B cell (primary cell): Measurements from ENCODE around the gene ICE2. TPM values are rescaled to one million over a fixed set of nuclear protein-coding genes. Genes with fewer than 3 reads are reported as not detected.

Experiments used
- ATAC-seq: fragments of 200-7000 bp; cut with Tn5 transposase; one replicate; pipeline ENCODE4 v1.10.0; 2021; ENCODE audit warnings: low read depth, mild to moderate bottlenecking, moderate number of reproducible peaks, moderate library complexity
- CTCF ChIA-PET: fragments of 350-600 bp; sonication (Branson Sonifier 250); formaldehyde crosslinking; loops from one replicate; lab custom pipeline; 2021; ENCODE audit warnings: antibody characterized with exemption, inconsistent platforms; lab: Charles Lee
- POLR2A ChIA-PET: fragments of 350-600 bp; sonication (Branson Sonifier 250); formaldehyde crosslinking; loops from one replicate; lab custom pipeline; 2021; ENCODE audit warnings: antibody characterized with exemption; lab: Charles Lee
- DNase-seq: peaks from one replicate; pipeline ENCODE4 v3.0.0; 2013
- H2AFZ ChIP-seq: 2 replicates; pipeline ENCODE4 v1.6.1; 2012; ENCODE audit warnings: mild to moderate bottlenecking, low read depth, low read length; ENCODE audit not compliant: insufficient read depth, poor library complexity, severe bottlenecking
- H3K27ac ChIP-seq, 2 donors: 1 replicate in 1 of 2; 2 replicates in 1 of 2; pipeline ENCODE4 v1.5.1; 2012 to 2013; ENCODE audit warnings: low read length in 2 of 2, mild to moderate bottlenecking in 2 of 2, moderate library complexity in 1 of 2
- H3K27me3 ChIP-seq, 4 experiments: fragments of 200-600 bp in 1 of 4; sonication (generic) in 1 of 4; replicated peaks in 1 of 4; 1 replicate in 2 of 4; 2 replicates in 2 of 4; pipeline versions ENCODE4 v1.6.1 to v1.7.0; 2013 to 2016; ENCODE audit warnings: low read length in 3 of 4, mild to moderate bottlenecking in 2 of 4, mixed read lengths in 1 of 4, moderate library complexity in 1 of 4; ENCODE audit not compliant: insufficient read depth in 4 of 4, control insufficient read depth in 3 of 4; ENCODE audit errors: control extremely low read depth in 1 of 4
- H3K36me3 ChIP-seq, 2 experiments: replicated peaks in 1 of 2; 1 replicate in 1 of 2; 2 replicates in 1 of 2; pipeline versions ENCODE4 v1.6.1 to v1.7.1; 2013; ENCODE audit warnings: low read length in 1 of 2; ENCODE audit not compliant: insufficient read depth in 2 of 2, control insufficient read depth in 1 of 2; ENCODE audit errors: control extremely low read depth in 1 of 2, extremely low read depth in 1 of 2
- H3K4me1 ChIP-seq, 2 donors: fragments of 200-600 bp in 1 of 2; sonication (generic) in 1 of 2; 1 replicate in 1 of 2; 2 replicates in 1 of 2; pipeline versions ENCODE4 v1.5.1 to v1.6.1; 2013 to 2017; ENCODE audit warnings: low read length in 2 of 2; ENCODE audit not compliant: control insufficient read depth in 2 of 2, insufficient read depth in 2 of 2
- H3K4me2 ChIP-seq: replicated peaks from 2 replicates; pipeline ENCODE3; 2012; ENCODE audit warnings: mild to moderate bottlenecking, low read depth, low read length; ENCODE audit not compliant: poor library complexity, severe bottlenecking
- H3K4me3 ChIP-seq, 5 experiments: fragments of 200-600 bp in 1 of 5; sonication (generic) in 1 of 5; 1 replicate in 3 of 5; 2 replicates in 2 of 5; pipeline versions ENCODE4 v1.5.1 to v1.7.0; 2011 to 2016; ENCODE audit warnings: low read length in 4 of 5, mild to moderate bottlenecking in 4 of 5, low read depth in 2 of 5, control low read depth in 1 of 5, moderate library complexity in 1 of 5; ENCODE audit not compliant: insufficient read depth in 1 of 5; ENCODE audit errors: control extremely low read depth in 1 of 5, extremely low read depth in 1 of 5
- H3K79me2 ChIP-seq: fragments of 200-600 bp; sonication (generic); one replicate; pipeline ENCODE4 v1.6.0; 2016; ENCODE audit warnings: low read length; ENCODE audit not compliant: control insufficient read depth, insufficient read depth
- H3K9ac ChIP-seq: fragments of 200-600 bp; sonication (generic); 2 replicates; pipeline ENCODE4 v1.6.1; 2017; ENCODE audit warnings: mild to moderate bottlenecking, low read length, moderate library complexity
- H3K9me3 ChIP-seq, 3 donors: one replicate each; pipeline versions ENCODE4 v1.6.1 to v1.7.1; 2013; ENCODE audit warnings: low read length in 2 of 3; ENCODE audit not compliant: control insufficient read depth in 2 of 3, insufficient read depth in 1 of 3; ENCODE audit errors: control extremely low read depth in 1 of 3
- H4K20me1 ChIP-seq: 2 replicates; pipeline ENCODE4 v1.6.0; 2012; ENCODE audit warnings: mild to moderate bottlenecking, low read length; ENCODE audit not compliant: insufficient read depth, control insufficient read depth, poor library complexity, severe bottlenecking
- H3K27ac Mint-ChIP-seq: one replicate; pipeline ENCODE4 v1.8.0; 2021; ENCODE audit warnings: mixed read lengths
- H3K27me3 Mint-ChIP-seq: one replicate; pipeline ENCODE4 v1.8.0; 2021; ENCODE audit warnings: mixed read lengths
- H3K4me1 Mint-ChIP-seq: one replicate; pipeline ENCODE4 v1.8.0; 2021; ENCODE audit warnings: mixed read lengths
- H3K4me3 Mint-ChIP-seq: one replicate; pipeline ENCODE4 v1.8.0; 2021; ENCODE audit warnings: mixed read lengths
- H3K9me3 Mint-ChIP-seq: one replicate; pipeline ENCODE4 v1.8.0; 2022; ENCODE audit warnings: mixed read lengths; ENCODE audit not compliant: insufficient read depth
- CTCF ChIP-seq: fragments of 200-600 bp; IDR thresholded peaks from one replicate; pipeline ENCODE4 v1.8.0; 2022; ENCODE audit warnings: antibody characterized with exemption, mild to moderate bottlenecking
- EZH2 ChIP-seq: IDR thresholded peaks from 2 replicates; pipeline ENCODE4 v1.6.1; 2012; ENCODE audit warnings: borderline replicate concordance, low read depth, mild to moderate bottlenecking, moderate library complexity, low read length; ENCODE audit not compliant: insufficient read depth, poor library complexity, severe bottlenecking
- WGBS: methylation state at CpG from one replicate; pipeline ENCODE4 v1.1.5; 2013; ENCODE audit warnings: missing lambda C conversion rate; ENCODE audit not compliant: insufficient coverage; 5-methylcytosine and 5-hydroxymethylcytosine counted together
- intact Hi-C: fragments of 100-400 bp; cut with micrococcal nuclease; formaldehyde crosslinking; loops from one replicate; pipeline ENCODE4 v1.10.0; 2022
- polyA plus RNA-seq: library from polyadenylated mRNA; depleted of rRNA; stranded (reverse); fragments of >200 nt; gene quantifications from 2 replicates; pipeline ENCODE4 v1.2.3, GENCODE V29; 2012
- total RNA-seq, 2 donors: library from RNA; stranded (reverse); fragments of 120-200 nt in 1 of 2; gene quantifications; 1 replicate in 1 of 2; 2 replicates in 1 of 2; pipeline versions ENCODE4 v1.2.3 to v1.2.4, GENCODE V29; 2013 to 2022

The ICE2 gene
- total and polyA plus RNA-seq, 2 donors (not counting 1 experiment from before 2014, with no cell fraction given), result 19.0 to 71.2 TPM

DNA sequence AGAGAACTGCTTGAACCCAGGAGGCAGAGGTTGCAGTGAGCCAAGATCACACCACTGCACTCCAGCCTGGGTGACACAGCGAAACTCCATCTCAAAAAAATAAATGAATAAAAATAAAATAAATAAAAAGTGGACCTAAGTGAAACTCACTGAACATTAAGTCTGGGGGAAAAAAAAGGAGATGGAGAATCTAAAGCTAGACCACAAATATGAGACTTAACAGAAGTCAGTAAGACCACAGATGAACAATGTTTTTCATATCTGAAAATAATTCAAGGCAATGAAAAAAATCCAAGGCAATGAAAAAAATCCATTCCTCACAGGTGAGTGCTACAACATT, 99.8 kb downstream of the ICE2 start:
- DNase-seq, result no peak
- Histone ChIP-seq H3K27ac (no peak overlapping the region), H3K9ac (no peak overlapping the region), H2AFZ (no peak overlapping the region), H3K27me3 (no peaks in the 10 kb centered on the region), H3K4me3 (no peak overlapping the region), H3K36me3 (peaks cover 7 to 51% of the 10 kb centered on the region in 2 experiments), H3K4me1 (no peaks in the 10 kb centered on the region), H4K20me1 (peaks cover 4% of the 10 kb centered on the region), H3K4me2 (no peak overlapping the region), H3K79me2 (peaks cover 4% of the 10 kb centered on the region), H3K9me3 (no peaks in the 10 kb centered on the region)
- no peaks in the 10 kb centered on the region for H3K9me3 Mint-ChIP-seq
- H3K4me3 Mint-ChIP-seq, result no peak overlapping the region
- intact Hi-C loops, result no loop called here
- TF ChIP-seq CTCF (no peak), EZH2 (no peak)
- no CpG with 5 or more reads among the region's 1 CpG for WGBS
- CTCF ChIA-PET, result interaction anchor here (0.8 to 1.0 kb wide), 2 partner anchors 20 to 142 kb away, joined by 3 read pairs; no protein-coding TSS in a partner anchor
- no peaks in the 10 kb centered on the region for H3K27me3 Mint-ChIP-seq
- no peak overlapping the region for H3K27ac Mint-ChIP-seq
- H3K4me1 Mint-ChIP-seq, result no peaks in the 10 kb centered on the region
- POLR2A ChIA-PET, result no interaction called here
- ATAC-seq, result no peak

- no peak overlapping the region for H3K27ac Mint-ChIP-seq
- H3K4me3 Mint-ChIP-seq, result no peak overlapping the region
- H3K9me3 ChIP-seq, result no peaks in the 10 kb centered on the region
- DNase-seq, result no peak
- H3K27me3 Mint-ChIP-seq, result no peaks in the 10 kb centered on the region
- no peaks in the 10 kb centered on the region for H4K20me1 ChIP-seq
- H3K27me3 ChIP-seq, result no peaks in the 10 kb centered on the region
- POLR2A ChIA-PET, result no interaction called here
- intact Hi-C loops, result no loop called here
- CTCF ChIA-PET, result interaction anchor here (1.7 to 1.8 kb wide), 2 partner anchors 14 to 144 kb away, joined by 4 to 5 read pairs; no protein-coding TSS in a partner anchor
- ATAC-seq, result no peak
- H3K9ac ChIP-seq, result no peak overlapping the region
- H3K4me3 ChIP-seq, result no peak overlapping the region
- no peak overlapping the region for H3K4me2 ChIP-seq
- no peak for TF ChIP-seq CTCF
- TF ChIP-seq EZH2, result no peak
- H3K4me1 ChIP-seq, result no peaks in the 10 kb centered on the region
- H3K27ac ChIP-seq, result no peak overlapping the region
- no peaks in the 10 kb centered on the region for H3K79me2 ChIP-seq
- WGBS, result 94% methylated on average over 10 of the region's 12 CpGs
- H2AFZ ChIP-seq, result no peak overlapping the region
- peaks cover 6 to 36% of the 10 kb centered on the region in 2 experiments for H3K36me3 ChIP-seq
- no peaks in the 10 kb centered on the region for H3K4me1 Mint-ChIP-seq
- no peaks in the 10 kb centered on the region for H3K9me3 Mint-ChIP-seq
Measured at GRCh38 chr15:60376677-60377095, 102.3 kb downstream of the ICE2 start.
